Adipose tissue (tissue), 3 donors: ENCODE data around the gene KRTAP22-1. TPM values are rescaled to one million over a fixed set of nuclear protein-coding genes. Genes with fewer than 3 reads are reported as not detected.

Experiments
- H3K27ac ChIP-seq: one replicate; pipeline ENCODE4 v1.5.1; 2013; ENCODE audit warnings: low read depth, low read length
- WGBS, 3 donors: extraction: QIAGEN DNeasy Blood & Tissue Kit; methylation state at CpG; one replicate each; pipeline ENCODE4 v1.1.7; 2013; 5-methylcytosine and 5-hydroxymethylcytosine counted together
- polyA plus RNA-seq, 3 donors: library from polyadenylated mRNA; stranded (reverse); fragments of 200-250 nt; gene quantifications; one replicate each; pipeline ENCODE4 v1.2.3, GENCODE V29; 2013
- donor health status: healthy with polysubstance abuse.
- donor health status: Bipolar disorder and iron deficiency.
- donor health status: healthy.

The KRTAP22-1 gene
- not detected for polyA plus RNA-seq

- H3K27ac ChIP-seq, result no peak within 1 kb of the TSS
- WGBS, 3 donors, result 48 to 76% (median 50%) methylated on average over 1 of the region's 1 CpG
These were observed at the start of gene KRTAP22-1 for GRCh38 chr21:30600787-30601186. TSS of gene KRTAP22-1 (plus strand) at chr21:30601087.

DNA sequence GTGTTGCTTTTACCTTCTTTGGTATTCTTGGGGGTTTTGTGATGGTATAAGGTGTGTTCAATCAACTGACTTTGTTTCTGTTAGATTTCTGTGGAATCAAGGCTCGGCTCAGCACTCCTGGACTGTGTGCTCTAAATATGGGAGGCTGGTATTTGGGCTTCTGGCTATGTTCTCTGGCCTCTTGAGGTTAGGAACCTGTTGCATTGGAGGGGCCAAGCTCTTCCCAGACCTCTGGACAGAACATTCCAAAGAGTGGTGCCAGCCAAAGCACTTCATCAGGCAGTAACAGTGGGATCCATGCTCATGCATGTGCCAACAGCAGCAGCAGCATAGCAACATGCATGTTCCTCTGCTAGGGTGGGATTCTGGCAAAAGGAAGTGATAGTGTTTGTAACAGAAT is 48.1 kb upstream of the KRTAP22-1 start:
- 76 to 80% (median 79%) methylated on average over 1 of the region's 1 CpG for WGBS, 3 donors
- no peak overlapping the region for H3K27ac ChIP-seq

DNA sequence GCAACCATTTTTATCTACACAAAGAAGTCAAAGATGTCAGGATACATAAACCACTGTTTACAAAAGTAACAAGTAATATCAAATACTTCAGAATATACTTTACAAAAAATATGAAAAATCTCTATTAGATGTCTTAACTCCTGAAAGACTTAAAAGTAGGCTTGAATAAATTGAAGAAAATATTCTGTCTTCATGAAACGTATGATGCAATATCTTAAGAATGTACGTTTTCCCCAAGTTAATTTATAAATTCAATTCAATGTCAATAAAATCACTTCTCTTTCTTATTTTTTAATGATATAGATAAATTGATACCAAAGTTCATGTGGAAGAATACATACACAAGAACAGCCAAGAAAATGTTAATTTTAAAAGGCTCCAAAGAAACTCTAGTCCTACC is 45.8 kb upstream of the KRTAP22-1 start:
- 61 to 92% (median 83%) methylated on average over 2 of the region's 2 CpGs for WGBS, 3 donors
- H3K27ac ChIP-seq, result no peak overlapping the region

DNA sequence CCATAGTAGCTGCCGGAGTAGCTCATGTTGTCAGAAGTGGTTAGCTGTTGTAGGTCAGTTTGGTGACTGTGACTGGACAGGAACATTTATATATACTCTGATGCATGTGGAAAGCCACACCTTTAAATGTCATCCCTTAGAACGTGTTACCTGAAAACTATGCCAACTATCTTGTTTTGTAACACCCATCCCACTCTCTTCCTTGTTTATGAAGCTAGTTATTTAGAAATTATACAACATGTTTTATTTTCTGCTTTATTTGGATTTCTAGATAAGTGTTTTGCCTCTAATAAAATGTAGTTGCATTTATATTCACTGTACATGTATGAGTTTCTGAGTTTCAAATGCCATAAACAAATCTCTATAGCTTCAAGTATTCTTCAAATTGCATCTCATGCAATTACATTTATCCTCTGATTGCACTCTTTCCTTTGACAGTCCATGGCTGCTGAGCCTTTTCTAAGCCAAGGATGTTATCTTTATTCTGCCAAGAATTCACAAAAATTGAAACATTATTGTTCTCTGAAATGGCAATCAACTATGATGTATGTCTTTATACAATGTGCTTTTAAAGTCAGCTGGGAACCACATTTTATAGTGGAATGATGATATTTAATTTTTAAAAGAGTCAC is 39.5 kb upstream of the KRTAP22-1 start, which contains the start of gene KRTAP19-7:
KRTAP19-7 (minus strand) TSS at position 51 of the 632 bp plus-strand sequence; CDS start at position 26, 25 bp downstream.
- WGBS, 3 donors, result 60 to 83% (median 63%) methylated on average over 2 of the region's 2 CpGs
- H3K27ac ChIP-seq, result no peak within 1 kb of the TSS

DNA sequence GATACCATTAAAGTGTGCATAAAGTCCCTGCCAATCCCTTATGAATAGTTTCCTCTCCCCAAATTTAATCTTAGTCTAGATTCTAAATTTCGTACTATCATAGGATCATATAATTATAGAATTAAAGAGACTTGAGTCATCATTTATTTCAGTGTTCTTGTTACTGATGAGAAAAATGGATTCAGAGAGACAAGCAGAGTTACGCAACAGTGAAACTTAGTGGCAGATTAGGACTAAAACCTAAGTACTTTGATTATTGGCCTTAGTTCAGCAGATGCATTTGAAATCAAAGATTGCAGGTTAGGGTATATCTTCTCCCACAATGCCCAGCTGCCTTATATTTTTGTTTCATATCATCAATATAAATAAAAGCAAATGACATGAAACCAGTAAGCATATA is 38.9 kb upstream of the KRTAP22-1 start:
- no peak overlapping the region for H3K27ac ChIP-seq
- 79 to 81% (median 81%) methylated on average over 2 of the region's 2 CpGs for WGBS, 3 donors

GRCh38 chr21:30563072-30563471 is 37.8 kb upstream of the KRTAP22-1 start:
- H3K27ac ChIP-seq, result no peak overlapping the region
- 70 to 77% (median 73%) methylated on average over 6 of the region's 6 CpGs for WGBS, 3 donors

GRCh38 chr21:30563630-30564029 is 37.3 kb upstream of the KRTAP22-1 start:
- no peak overlapping the region for H3K27ac ChIP-seq
- WGBS, 3 donors, result 82 to 89% (median 85%) methylated on average over 2 of the region's 2 CpGs

DNA sequence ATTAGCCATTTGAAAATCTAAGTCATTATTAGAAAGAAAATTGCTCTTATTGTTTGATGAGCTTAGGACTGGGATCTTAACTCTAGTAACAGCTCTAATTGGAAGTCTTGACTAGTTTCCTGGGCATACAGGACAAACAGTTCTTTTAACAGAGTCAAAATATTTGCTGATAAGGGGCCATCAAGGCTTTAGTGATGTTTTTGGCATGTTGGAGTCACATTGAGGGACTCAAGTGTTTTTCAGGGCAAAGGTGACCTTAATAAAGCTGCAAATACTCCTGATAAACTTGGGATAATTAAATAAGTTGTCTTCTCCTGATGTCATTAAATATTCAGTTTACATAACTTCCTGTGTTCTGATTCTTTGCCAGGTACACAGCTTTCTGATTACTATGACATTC is 33.3 kb upstream of the KRTAP22-1 start:
- H3K27ac ChIP-seq, result no peak overlapping the region

- H3K27ac ChIP-seq, result no peak overlapping the region
These were observed 23.1 kb upstream of the KRTAP22-1 start for GRCh38 chr21:30577766-30578165.

- 42 to 54% (median 52%) methylated on average over 1 of the region's 1 CpG for WGBS, 3 donors
- H3K27ac ChIP-seq, result no peak overlapping the region
These were observed 21.5 kb upstream of the KRTAP22-1 start for GRCh38 chr21:30579346-30579745.

- no peak overlapping the region for H3K27ac ChIP-seq
- WGBS, 3 donors, result 59 to 65% (median 62%) methylated on average over 3 of the region's 3 CpGs
These were observed 20.8 kb upstream of the KRTAP22-1 start for GRCh38 chr21:30580132-30580531.

DNA sequence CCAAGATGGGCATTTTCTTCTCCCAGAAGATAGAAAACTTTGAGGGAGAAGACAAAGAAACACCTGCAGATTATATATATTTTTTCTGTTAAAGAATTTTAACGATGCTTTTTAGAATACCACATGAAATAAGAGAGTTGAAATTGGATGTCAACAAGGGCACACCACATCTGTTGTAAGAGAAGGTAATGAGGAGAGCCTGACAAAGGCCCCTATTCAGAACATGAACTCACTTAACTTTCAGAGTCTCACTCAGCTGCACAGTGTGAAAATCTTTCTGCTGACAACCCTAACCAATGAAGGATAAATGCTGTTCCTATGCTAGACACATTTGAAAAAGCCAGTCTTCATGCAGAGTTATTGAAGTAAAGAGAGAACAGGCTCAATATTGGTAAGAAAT is 18.0 kb upstream of the KRTAP22-1 start:
- no peak overlapping the region for H3K27ac ChIP-seq
- WGBS, 3 donors, result 31 to 87% (median 83%) methylated on average over 1 of the region's 1 CpG

DNA sequence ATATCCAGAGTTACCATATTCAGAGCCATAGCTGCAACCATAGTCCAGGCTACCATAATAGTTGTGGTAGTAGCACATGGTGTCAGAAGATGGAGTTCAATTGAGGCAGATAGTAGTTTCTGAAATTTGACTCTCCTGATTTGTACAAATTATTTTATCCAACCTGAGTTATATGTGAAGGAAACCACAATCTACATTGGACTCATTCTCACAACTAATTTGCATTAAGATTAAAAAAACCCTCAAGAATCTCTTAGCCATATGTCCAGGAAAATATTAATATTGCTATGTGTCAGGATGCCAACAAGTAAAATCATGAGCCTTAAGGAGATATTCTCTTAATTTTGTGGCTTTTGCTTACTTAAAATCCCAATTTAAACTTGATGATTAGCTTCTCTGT is 10.6 kb upstream of the KRTAP22-1 start, which contains the start of gene KRTAP22-2:
KRTAP22-2 (minus strand) TSS at position 101 of the 400 bp plus-strand sequence.
- H3K27ac ChIP-seq, result no peak within 1 kb of the TSS

GRCh38 chr21:30592140-30592539 is 8.7 kb upstream of the KRTAP22-1 start, which contains the start of gene KRTAP6-3:
TSS of gene KRTAP6-3 (plus strand) at chr21:30592440. CDS start at chr21:30592446, 6 bp downstream.
- 89 to 94% (median 92%) methylated on average over 4 of the region's 4 CpGs for WGBS, 3 donors
- H3K27ac ChIP-seq, result no peak within 1 kb of the TSS

GRCh38 chr21:30598802-30599201 is 2.1 kb upstream of the KRTAP22-1 start, which contains the start of gene KRTAP6-2:
TSS of gene KRTAP6-2 (minus strand) at chr21:30598902. CDS start at chr21:30598874, 28 bp downstream.
- no peak within 1 kb of the TSS for H3K27ac ChIP-seq
- 92 to 96% (median 96%) methylated on average over 6 of the region's 6 CpGs for WGBS, 3 donors

GRCh38 chr21:30605968-30606367 is 5.1 kb downstream of the KRTAP22-1 start:
- WGBS, 3 donors, result 87 to 90% (median 87%) methylated on average over 2 of the region's 2 CpGs
- H3K27ac ChIP-seq, result no peak overlapping the region

GRCh38 chr21:30612132-30612531 is 11.2 kb downstream of the KRTAP22-1 start:
- H3K27ac ChIP-seq, result no peak overlapping the region
- WGBS, 3 donors, result 68 to 90% (median 85%) methylated on average over 2 of the region's 2 CpGs

DNA sequence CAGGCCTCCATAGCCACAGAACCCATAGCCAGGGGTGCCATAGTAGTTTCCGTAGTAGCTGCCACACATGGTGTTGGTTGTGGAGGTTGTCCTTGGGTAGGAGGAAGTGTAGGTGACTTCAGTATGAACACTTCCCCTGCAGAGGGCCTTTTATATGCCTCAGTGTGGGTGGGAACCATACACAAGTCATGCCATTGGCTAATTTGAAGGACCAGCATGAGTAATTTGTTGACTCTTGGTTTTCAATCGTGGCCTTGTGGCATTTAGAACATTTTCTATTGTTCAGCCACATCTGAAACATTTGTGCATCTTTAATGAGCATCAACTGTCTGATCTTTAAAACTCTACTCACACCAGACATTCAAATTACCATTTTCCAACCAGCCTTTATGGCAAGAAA is 12.9 kb downstream of the KRTAP22-1 start, which contains the start of gene KRTAP6-1:
KRTAP6-1 (minus strand) TSS at position 95 of the 400 bp plus-strand sequence; CDS start at position 69, 26 bp downstream.
- H3K27ac ChIP-seq, result no peak within 1 kb of the TSS
- whole genome bisulfite sequencing, 3 donors, result 62 to 79% (median 74%) methylated on average over 2 of the region's 2 CpGs

DNA sequence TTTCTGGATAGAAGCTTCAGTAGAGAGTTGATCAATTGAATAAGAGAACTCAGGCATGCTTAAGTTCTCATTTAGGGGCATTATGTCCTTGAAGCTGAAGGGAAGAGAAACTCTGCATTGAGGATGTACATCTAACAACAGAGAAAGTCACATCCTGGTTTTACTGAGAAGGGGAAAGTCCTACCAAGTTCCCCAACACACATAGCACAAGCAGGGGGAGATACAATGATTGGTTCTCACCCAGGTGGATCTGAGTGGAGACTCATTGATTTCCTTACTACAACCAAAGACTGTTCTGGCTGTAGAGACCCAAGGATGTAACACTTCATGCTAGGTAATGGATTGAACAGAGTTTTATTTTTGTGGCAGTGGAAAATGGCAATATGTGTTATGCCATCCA is 14.3 kb downstream of the KRTAP22-1 start:
- H3K27ac ChIP-seq, result no peak overlapping the region

- H3K27ac ChIP-seq, result no peak within 1 kb of the TSS
- 90 to 95% (median 92%) methylated on average over 2 of the region's 2 CpGs for WGBS, 3 donors
These were observed 15.2 kb downstream of the KRTAP22-1 start, which contains the start of gene KRTAP20-1 for GRCh38 chr21:30616125-30616524. TSS of gene KRTAP20-1 (plus strand) at chr21:30616425. CDS start at chr21:30616455, 30 bp downstream.
